HepG2 (cell line): ENCODE data around the gene CCM2. TPM values are rescaled to one million over a fixed set of nuclear protein-coding genes. Genes with fewer than 3 reads are reported as not detected.

ENCODE experiments used
- ATAC-seq: fragments of 200-7000 bp; cut with Tn5 transposase; 3 replicates; pipeline ENCODE4 v1.9.1; 2020; ENCODE audit warnings: mild to moderate bottlenecking, moderate library complexity
- BruUV-seq: library from RNA; stranded (reverse); fragments of 400-500 nt; replicated peaks from 2 replicates; lab custom pipeline; 2021; lab: Mats Ljungman, UMichigan
- CTCF ChIA-PET: fragments of 300-600 bp; formaldehyde crosslinking; extraction: SDS; loops from one replicate; lab custom pipeline; 2021; ENCODE audit warnings: low total read pairs, inconsistent platforms, low intra/inter-chr PET ratio; lab: Yijun Ruan, JAX
- POLR2A ChIA-PET: fragments of 350-600 bp; sonication (Branson Sonifier 250); formaldehyde crosslinking; loops from one replicate; lab custom pipeline; 2020; ENCODE audit warnings: antibody characterized with exemption, inconsistent platforms; lab: Yijun Ruan, JAX
- DNase-seq: peaks from one replicate; pipeline ENCODE4 v3.0.0-alpha.2; 2015; ENCODE audit warnings: low spot score
- FAIRE-seq: peaks from 3 replicates; lab custom pipeline; 2011; peaks lifted over from hg19 to GRCh38; lab: Jason Lieb, UNC
- H2AFZ ChIP-seq: one replicate; pipeline ENCODE4 v1.6.1; 2011; ENCODE audit warnings: low read length, inconsistent platforms
- H3K27ac ChIP-seq: fragments of 300-600 bp; 3 replicates; pipeline ENCODE4 v1.8.0; 2011; ENCODE audit warnings: mixed run types, mild to moderate bottlenecking, mixed read lengths, low read length, inconsistent platforms; ENCODE audit not compliant: insufficient read depth; ENCODE audit errors: extremely low read length
- H3K27me3 ChIP-seq, 2 experiments: fragments of 200-600 bp in 1 of 2; 2 replicates in 1 of 2; 3 replicates in 1 of 2; pipeline versions ENCODE4 v1.6.0 to v1.8.0; 2011; ENCODE audit warnings: low read length in 2 of 2, mild to moderate bottlenecking in 2 of 2, moderate library complexity in 2 of 2, inconsistent platforms in 1 of 2; ENCODE audit not compliant: insufficient read depth in 2 of 2, control insufficient read depth in 1 of 2
- H3K36me3 ChIP-seq, 2 experiments: fragments of 200-600 bp in 1 of 2; replicated peaks in 1 of 2; 2 replicates in 1 of 2; 3 replicates in 1 of 2; pipeline versions ENCODE4 v1.5.1 to v1.8.0; 2011; ENCODE audit warnings: low read length in 2 of 2, inconsistent platforms in 1 of 2; ENCODE audit not compliant: insufficient read depth in 2 of 2, control insufficient read depth in 1 of 2
- H3K4me1 ChIP-seq: 2 replicates; pipeline ENCODE4 v1.5.1; 2012; ENCODE audit warnings: low read length, inconsistent platforms; ENCODE audit not compliant: insufficient read depth
- H3K4me2 ChIP-seq: 2 replicates; pipeline ENCODE4 v1.6.0; 2011; ENCODE audit warnings: low read depth, low read length, inconsistent platforms
- H3K4me3 ChIP-seq, 3 experiments: fragments of 200-600 bp in 1 of 3; sonication (generic), shearing (Covaris generic) in 1 of 3; replicated peaks in 1 of 3; 2 replicates each; pipeline ENCODE4 v1.5.1; 2011 to 2016; ENCODE audit warnings: low read length in 3 of 3, inconsistent platforms in 2 of 3, low read depth in 2 of 3, mild to moderate bottlenecking in 2 of 3, control low read depth in 1 of 3, mixed read lengths in 1 of 3; ENCODE audit not compliant: insufficient read depth in 1 of 3
- H3K79me2 ChIP-seq: one replicate; pipeline ENCODE4 v1.6.1; 2011; ENCODE audit warnings: low read length, inconsistent platforms; ENCODE audit not compliant: insufficient read depth
- H3K9ac ChIP-seq: 2 replicates; pipeline ENCODE4 v1.6.0; 2011; ENCODE audit warnings: mild to moderate bottlenecking, low read depth, low read length, inconsistent platforms; ENCODE audit not compliant: insufficient read depth
- H3K9me3 ChIP-seq: 2 replicates; pipeline ENCODE4 v1.5.1; 2012; ENCODE audit warnings: mild to moderate bottlenecking, low read length
- H4K20me1 ChIP-seq: 2 replicates; pipeline ENCODE4 v1.6.0; 2011; ENCODE audit warnings: inconsistent platforms, mild to moderate bottlenecking, low read length, moderate library complexity; ENCODE audit not compliant: insufficient read depth
- CEBPB ChIP-seq: IDR thresholded peaks from 2 replicates; pipeline ENCODE4 v1.6.1; 2011; ENCODE audit warnings: low read depth, low read length, improper control_type of control experiment, borderline replicate concordance
- KMT2A ChIP-seq: sonication (generic); formaldehyde crosslinking; IDR thresholded peaks from 2 replicates; pipeline ENCODE4 v1.4.0; 2020; ENCODE audit warnings: missing genetic modification reagents
- KMT2B ChIP-seq: IDR thresholded peaks from 2 replicates; pipeline ENCODE4 v1.6.1; 2016; ENCODE audit warnings: missing genetic modification reagents, missing compliant biosample characterization
- ZNF772 ChIP-seq: sonication (generic); formaldehyde crosslinking; IDR thresholded peaks from 2 replicates; pipeline ENCODE4 v1.5.0; 2020; ENCODE audit warnings: mild to moderate bottlenecking, missing genetic modification reagents
- ZNF788 ChIP-seq: sonication (generic); formaldehyde crosslinking; IDR thresholded peaks from 2 replicates; pipeline ENCODE4 v1.5.0; 2020; ENCODE audit warnings: mild to moderate bottlenecking, missing genetic modification reagents, borderline replicate concordance
- ZNF790 ChIP-seq: sonication (generic); formaldehyde crosslinking; IDR thresholded peaks from 2 replicates; pipeline ENCODE4 v1.8.0; 2022; ENCODE audit warnings: missing genetic modification reagents, mild to moderate bottlenecking, borderline replicate concordance
- WGBS: methylation state at CpG from one replicate; pipeline ENCODE4 v1.1.6; 2017; ENCODE audit warnings: low lambda C conversion rate; 5-methylcytosine and 5-hydroxymethylcytosine counted together
- in situ Hi-C: cut with HindIII; loops from 2 replicates; pipeline ENCODE4 v1.10.0; 2017; ENCODE audit warnings: low pct_unique_long_range_greater_than_20kb; ENCODE audit not compliant: extremely low pct_ligation_motif_present
- intact Hi-C: fragments of 100-400 bp; cut with micrococcal nuclease; formaldehyde crosslinking; loops from one replicate; pipeline ENCODE4 v1.10.0; 2022; ENCODE audit not compliant: unreplicated experiment
- polyA plus RNA-seq, 8 experiments: library from polyadenylated mRNA; depleted of rRNA in 3 of 8; stranded (reverse) in 7 of 8; unstranded in 1 of 8; fragments of >200 nt; fragmentation: Illumina TruSeq in 4 of 8; extraction: Trizol in 4 of 8; gene quantifications; 2 replicates each; pipeline versions ENCODE4 v1.2.1 to v1.2.3, GENCODE V29; 2011 to 2016; ENCODE audit warnings: low read depth in 4 of 8, missing spikeins in 1 of 8, mixed read lengths in 1 of 8; ENCODE audit not compliant: insufficient read depth in 1 of 8
- total RNA-seq, 5 experiments: library from RNA; depleted of rRNA; stranded (reverse); fragments of >200 nt; fragmentation: Illumina TruSeq; extraction: Trizol; gene quantifications; 2 replicates each; pipeline ENCODE4 v1.2.3, GENCODE V29; 2016; ENCODE audit warnings: low read depth in 1 of 5
- TF ChIP-seq, protein P1 (sequence below): sonication (generic); formaldehyde crosslinking; IDR thresholded peaks from 2 replicates; pipeline ENCODE4 v1.5.1; 2020; ENCODE audit warnings: mild to moderate bottlenecking, missing genetic modification reagents
- TF ChIP-seq, protein P2 (sequence below): sonication (generic); formaldehyde crosslinking; IDR thresholded peaks from 2 replicates; pipeline ENCODE4 v1.4.0; 2020; ENCODE audit warnings: missing genetic modification reagents, mild to moderate bottlenecking, borderline replicate concordance
- TF ChIP-seq, protein P3 (sequence below), 2 experiments: sonication (generic) in 1 of 2; formaldehyde crosslinking in 1 of 2; IDR thresholded peaks; 2 replicates each; pipeline versions ENCODE4 v1.4.0 to v1.6.1; 2016 to 2020; ENCODE audit warnings: borderline replicate concordance in 1 of 2, low read depth in 1 of 2, mild to moderate bottlenecking in 1 of 2, missing genetic modification reagents in 1 of 2

The CCM2 gene
- total and polyA plus RNA-seq, 2 of the 13 experiments (the other 11 are each of a cell fraction or from before 2014, with no cell fraction given) = 13.7 to 15.8 TPM

GRCh38 chr7:45033261-45033930 is 33.4 kb downstream of the CCM2 start (continued):
- TF ChIP-seq ZNF790 (CRISPR knock-in tag) = no peak
- no peak for TF ChIP-seq ZNF772 (CRISPR knock-in tag)
- TF ChIP-seq CEBPB = no peak

GRCh38 chr7:45033931-45034290 is 33.9 kb downstream of the CCM2 start:
- intact Hi-C loops (no loop called here), in situ Hi-C loops (no loop called here)
- Histone ChIP-seq H3K27me3 (no peaks in the 10 kb centered on the region), H2AFZ (no peak overlapping the region), H4K20me1 (no peaks in the 10 kb centered on the region), H3K79me2 (peaks cover 12% of the 10 kb centered on the region), H3K4me2 (no peak overlapping the region), H3K36me3 (no peaks in the 10 kb centered on the region), H3K9me3 (no peaks in the 10 kb centered on the region), H3K9ac (no peak overlapping the region), H3K4me3 (no peak overlapping the region), H3K4me1 (peaks cover 73% of the 10 kb centered on the region), H3K27ac (no peak overlapping the region)
- ATAC-seq = no peak
- no TSS peak for BruUV-seq
- CTCF ChIA-PET = no interaction called here
- FAIRE-seq = no peak
- 98% methylated on average over 4 of the region's 4 CpGs for WGBS
- DNase-seq = no peak
- POLR2A ChIA-PET = no interaction called here
- TF ChIP-seq KMT2B (CRISPR knock-in tag) (no peak), ZNF788 (CRISPR knock-in tag) (no peak), KMT2A (CRISPR knock-in tag) (no peak)
- TF ChIP-seq, protein P1, sequence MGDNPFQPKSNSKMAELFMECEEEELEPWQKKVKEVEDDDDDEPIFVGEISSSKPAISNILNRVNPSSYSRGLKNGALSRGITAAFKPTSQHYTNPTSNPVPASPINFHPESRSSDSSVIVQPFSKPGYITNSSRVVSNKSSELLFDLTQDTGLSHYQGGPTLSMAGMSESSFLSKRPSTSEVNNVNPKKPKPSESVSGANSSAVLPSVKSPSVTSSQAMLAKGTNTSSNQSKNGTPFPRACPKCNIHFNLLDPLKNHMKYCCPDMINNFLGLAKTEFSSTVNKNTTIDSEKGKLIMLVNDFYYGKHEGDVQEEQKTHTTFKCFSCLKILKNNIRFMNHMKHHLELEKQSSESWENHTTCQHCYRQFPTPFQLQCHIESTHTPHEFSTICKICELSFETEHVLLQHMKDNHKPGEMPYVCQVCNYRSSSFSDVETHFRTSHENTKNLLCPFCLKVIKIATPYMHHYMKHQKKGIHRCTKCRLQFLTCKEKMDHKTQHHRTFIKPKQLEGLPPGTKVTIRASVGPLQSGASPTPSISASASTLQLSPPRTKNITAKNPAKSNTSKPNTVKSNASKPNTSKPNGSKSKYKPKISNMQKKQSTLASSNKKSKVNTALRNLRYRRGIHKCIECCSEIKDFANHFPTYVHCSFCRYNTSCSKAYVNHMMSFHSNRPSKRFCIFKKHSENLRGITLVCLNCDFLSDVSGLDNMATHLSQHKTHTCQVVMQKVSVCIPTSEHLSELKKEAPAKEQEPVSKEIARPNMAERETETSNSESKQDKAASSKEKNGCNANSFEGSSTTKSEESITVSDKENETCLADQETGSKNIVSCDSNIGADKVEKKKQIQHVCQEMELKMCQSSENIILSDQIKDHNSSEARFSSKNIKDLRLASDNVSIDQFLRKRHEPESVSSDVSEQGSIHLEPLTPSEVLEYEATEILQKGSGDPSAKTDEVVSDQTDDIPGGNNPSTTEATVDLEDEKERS = no peak
- TF ChIP-seq, protein P2, sequence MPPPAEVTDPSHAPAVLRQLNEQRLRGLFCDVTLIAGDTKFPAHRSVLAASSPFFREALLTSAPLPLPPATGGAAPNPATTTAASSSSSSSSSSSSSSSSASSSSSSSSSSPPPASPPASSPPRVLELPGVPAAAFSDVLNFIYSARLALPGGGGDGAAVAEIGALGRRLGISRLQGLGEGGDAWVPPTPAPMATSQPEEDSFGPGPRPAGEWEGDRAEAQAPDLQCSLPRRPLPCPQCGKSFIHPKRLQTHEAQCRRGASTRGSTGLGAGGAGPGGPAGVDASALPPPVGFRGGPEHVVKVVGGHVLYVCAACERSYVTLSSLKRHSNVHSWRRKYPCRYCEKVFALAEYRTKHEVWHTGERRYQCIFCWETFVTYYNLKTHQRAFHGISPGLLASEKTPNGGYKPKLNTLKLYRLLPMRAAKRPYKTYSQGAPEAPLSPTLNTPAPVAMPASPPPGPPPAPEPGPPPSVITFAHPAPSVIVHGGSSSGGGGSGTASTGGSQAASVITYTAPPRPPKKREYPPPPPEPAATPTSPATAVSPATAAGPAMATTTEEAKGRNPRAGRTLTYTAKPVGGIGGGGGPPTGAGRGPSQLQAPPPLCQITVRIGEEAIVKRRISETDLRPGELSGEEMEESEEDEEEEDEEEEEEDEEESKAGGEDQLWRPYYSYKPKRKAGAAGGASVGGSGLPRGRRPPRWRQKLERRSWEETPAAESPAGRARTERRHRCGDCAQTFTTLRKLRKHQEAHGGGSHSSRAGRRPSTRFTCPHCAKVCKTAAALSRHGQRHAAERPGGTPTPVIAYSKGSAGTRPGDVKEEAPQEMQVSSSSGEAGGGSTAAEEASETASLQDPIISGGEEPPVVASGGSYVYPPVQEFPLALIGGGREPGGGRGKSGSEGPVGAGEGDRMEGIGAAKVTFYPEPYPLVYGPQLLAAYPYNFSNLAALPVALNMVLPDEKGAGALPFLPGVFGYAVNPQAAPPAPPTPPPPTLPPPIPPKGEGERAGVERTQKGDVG (CRISPR knock-in tag) = no peak
- TF ChIP-seq, protein P3, sequence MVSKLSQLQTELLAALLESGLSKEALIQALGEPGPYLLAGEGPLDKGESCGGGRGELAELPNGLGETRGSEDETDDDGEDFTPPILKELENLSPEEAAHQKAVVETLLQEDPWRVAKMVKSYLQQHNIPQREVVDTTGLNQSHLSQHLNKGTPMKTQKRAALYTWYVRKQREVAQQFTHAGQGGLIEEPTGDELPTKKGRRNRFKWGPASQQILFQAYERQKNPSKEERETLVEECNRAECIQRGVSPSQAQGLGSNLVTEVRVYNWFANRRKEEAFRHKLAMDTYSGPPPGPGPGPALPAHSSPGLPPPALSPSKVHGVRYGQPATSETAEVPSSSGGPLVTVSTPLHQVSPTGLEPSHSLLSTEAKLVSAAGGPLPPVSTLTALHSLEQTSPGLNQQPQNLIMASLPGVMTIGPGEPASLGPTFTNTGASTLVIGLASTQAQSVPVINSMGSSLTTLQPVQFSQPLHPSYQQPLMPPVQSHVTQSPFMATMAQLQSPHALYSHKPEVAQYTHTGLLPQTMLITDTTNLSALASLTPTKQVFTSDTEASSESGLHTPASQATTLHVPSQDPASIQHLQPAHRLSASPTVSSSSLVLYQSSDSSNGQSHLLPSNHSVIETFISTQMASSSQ (IDR thresholded peaks at IDR 0.05; ENCODE audit: low read depth) = no peak
- TF ChIP-seq, protein P3 (CRISPR knock-in tag; IDR thresholded peaks at IDR 0.05; ENCODE audit: borderline replicate concordance) = no peak
